ENCODE data around the gene ZNF44. TPM values are rescaled to one million over a fixed set of nuclear protein-coding genes. Genes with fewer than 3 reads are reported as not detected.

ZNF44 gene
- total RNA-seq, 1 experiment from 2014 or later: 3.6 TPM

DNA sequence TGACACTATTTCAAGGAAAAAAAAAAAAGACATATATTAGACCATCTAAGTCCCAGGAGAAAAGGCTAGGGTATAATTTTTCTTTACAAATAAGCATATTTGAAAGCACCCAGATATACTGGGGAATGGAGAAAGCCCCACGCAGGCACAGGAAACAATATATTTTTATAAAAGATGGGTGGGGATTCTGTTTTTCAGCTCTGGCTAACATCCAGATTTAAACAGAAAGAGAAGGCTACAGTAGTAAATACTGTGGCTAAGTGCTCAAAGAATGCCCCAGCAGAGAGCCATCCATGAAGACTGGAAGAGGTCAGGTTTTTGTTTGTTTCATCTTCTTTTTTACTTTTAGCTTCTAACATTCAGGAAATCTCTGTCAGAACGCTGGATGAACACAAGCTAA is 16.0 kb downstream of the ZNF44 start:
- no peak for DNase-seq (ENCODE audit: low read depth, low spot score)
- no peak for ATAC-seq
- Histone ChIP-seq H3K9ac (ENCODE audit: low read length) (no peak overlapping the region), H3K27me3 (ENCODE audit: insufficient read depth, low read length) (no peaks in the 10 kb centered on the region), H3K4me1 (ENCODE audit: control insufficient read depth in 1 of 2, insufficient read depth in 2 of 2, low read length in 2 of 2) (no peaks in the 10 kb centered on the region), H3K4me3 (replicated peaks in 1 of 2; ENCODE audit: low read depth in 1 of 2, low read length in 2 of 2) (no peak overlapping the region), H3K9me3 (ENCODE audit: control insufficient read depth in 1 of 2, insufficient read depth in 1 of 2, low read depth in 1 of 2, low read length in 2 of 2) (peaks cover 21 to 43% of the 10 kb centered on the region in 2 experiments; a peak in 3 of 4 replicates), H3K27ac (ENCODE audit: low read depth, low read length) (no peak overlapping the region), H2AFZ (ENCODE audit: low read depth, low read length, poor library complexity, severe bottlenecking) (no peak overlapping the region), H3K79me2 (ENCODE audit: insufficient read depth, low read length) (no peaks in the 10 kb centered on the region), H3K4me2 (ENCODE audit: low read length) (no peak overlapping the region), H4K20me1 (ENCODE audit: insufficient read depth) (no peaks in the 10 kb centered on the region), H3K9me2 (ENCODE audit: insufficient read depth) (no peaks in the 10 kb centered on the region), H3K36me3 (ENCODE audit: control insufficient read depth in 1 of 2, insufficient read depth in 2 of 2, low read length in 2 of 2) (peaks cover 0 to 5% of the 10 kb centered on the region in 2 experiments; a peak in 1 of 4 replicates)
- ChIA-PET CTCF (no interaction called here), POLR2A (no interaction called here), RAD21 (ENCODE audit: low non-redundant PET in 1 of 2, low total read pairs in 2 of 2, uncharacterized antibody in 2 of 2, unreplicated experiment in 2 of 2) (no interaction called here)
- intact Hi-C loops (cut with micrococcal nuclease): no loop called here
- BruUV-seq (replicated peaks): no TSS peak
- TF ChIP-seq, protein P1, sequence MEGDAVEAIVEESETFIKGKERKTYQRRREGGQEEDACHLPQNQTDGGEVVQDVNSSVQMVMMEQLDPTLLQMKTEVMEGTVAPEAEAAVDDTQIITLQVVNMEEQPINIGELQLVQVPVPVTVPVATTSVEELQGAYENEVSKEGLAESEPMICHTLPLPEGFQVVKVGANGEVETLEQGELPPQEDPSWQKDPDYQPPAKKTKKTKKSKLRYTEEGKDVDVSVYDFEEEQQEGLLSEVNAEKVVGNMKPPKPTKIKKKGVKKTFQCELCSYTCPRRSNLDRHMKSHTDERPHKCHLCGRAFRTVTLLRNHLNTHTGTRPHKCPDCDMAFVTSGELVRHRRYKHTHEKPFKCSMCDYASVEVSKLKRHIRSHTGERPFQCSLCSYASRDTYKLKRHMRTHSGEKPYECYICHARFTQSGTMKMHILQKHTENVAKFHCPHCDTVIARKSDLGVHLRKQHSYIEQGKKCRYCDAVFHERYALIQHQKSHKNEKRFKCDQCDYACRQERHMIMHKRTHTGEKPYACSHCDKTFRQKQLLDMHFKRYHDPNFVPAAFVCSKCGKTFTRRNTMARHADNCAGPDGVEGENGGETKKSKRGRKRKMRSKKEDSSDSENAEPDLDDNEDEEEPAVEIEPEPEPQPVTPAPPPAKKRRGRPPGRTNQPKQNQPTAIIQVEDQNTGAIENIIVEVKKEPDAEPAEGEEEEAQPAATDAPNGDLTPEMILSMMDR (IDR thresholded peaks at IDR 0.05 in 2 of 3, conservative IDR thresholded peaks at IDR 0.05 in 1 of 3; ENCODE audit: borderline replicate concordance in 1 of 3, insufficient read depth in 1 of 3, low read depth in 2 of 3, low read length in 2 of 3): no peak
- TF ChIP-seq YY1 (IDR thresholded peaks at IDR 0.05; ENCODE audit: extremely low read depth, insufficient replicate concordance, low read depth, low read length) (no peak), POLR2A (IDR thresholded peaks at IDR 0.05; ENCODE audit: borderline replicate concordance, extremely low read depth, insufficient read depth, insufficient read length) (no peak)

DNA sequence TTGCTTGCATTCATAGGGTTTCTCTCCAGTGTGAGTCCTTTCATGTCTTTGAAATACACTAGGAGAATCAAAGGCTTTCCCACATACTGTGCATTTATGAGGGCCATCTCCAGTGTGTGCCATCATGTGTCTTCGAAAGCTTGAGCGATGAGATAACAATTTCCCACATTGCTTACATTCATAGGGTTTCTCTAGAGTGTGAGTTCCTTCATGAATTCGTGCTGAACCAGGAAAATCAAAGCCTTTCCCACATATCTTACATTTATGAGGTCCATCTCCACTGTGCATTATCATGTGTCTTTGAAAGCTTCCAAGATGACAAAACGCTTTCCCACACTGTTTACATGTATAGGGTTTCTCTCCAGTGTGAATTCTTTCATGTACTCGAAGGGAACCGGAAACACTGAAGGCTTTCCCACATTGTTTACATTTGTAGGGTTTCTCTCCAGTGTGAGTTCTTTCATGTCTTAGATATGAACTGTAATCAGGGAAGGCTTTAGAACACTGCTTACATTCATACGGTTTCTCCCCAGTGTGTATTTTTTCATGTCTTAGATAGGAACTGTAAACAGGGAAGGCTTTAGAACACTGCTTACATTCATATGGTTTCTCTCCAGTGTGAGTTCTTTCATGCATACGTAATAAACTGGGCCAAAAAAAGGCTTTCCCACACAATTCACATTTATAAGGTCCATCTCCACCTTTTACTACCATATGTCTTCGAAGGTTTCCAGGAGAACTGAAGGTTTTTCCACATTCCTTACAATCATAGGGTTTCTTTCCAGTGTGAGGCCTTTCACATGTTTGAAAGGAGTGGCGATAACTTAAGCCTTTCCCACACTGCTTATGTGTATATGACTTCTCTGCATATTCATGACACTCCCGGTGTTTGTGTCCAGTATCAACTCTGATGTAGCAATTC is 21.4 kb downstream of the ZNF44 start:
- H3K4me3 ChIP-seq (replicated peaks in 1 of 2; ENCODE audit: low read depth in 1 of 2, low read length in 2 of 2): no peak overlapping the region
- H3K4me1 ChIP-seq (ENCODE audit: control insufficient read depth in 1 of 2, insufficient read depth in 2 of 2, low read length in 2 of 2): no peaks in the 10 kb centered on the region
- TF ChIP-seq CBX3 (IDR thresholded peaks at IDR 0.05; ENCODE audit: low read depth) (no peak), ZNF274 (IDR thresholded peaks at IDR 0.05; ENCODE audit: low read depth, low read length) (peak; percentile 38), CEBPB (IDR thresholded peaks at IDR 0.05; ENCODE audit: low read depth) (no peak), JUND (IDR thresholded peaks at IDR 0.05) (no peak), EZH2phosphoT487 (IDR thresholded peaks at IDR 0.05; ENCODE audit: borderline replicate concordance) (no peak)
- ATAC-seq: no peak
- no TSS peak for BruUV-seq (replicated peaks)
- POLR2A ChIA-PET: no interaction called here
- H3K36me3 ChIP-seq (ENCODE audit: control insufficient read depth in 1 of 2, insufficient read depth in 2 of 2, low read length in 2 of 2): peaks cover 0 to 15% of the 10 kb centered on the region in 2 experiments; a peak in 1 of 4 replicates
- H3K79me2 ChIP-seq (ENCODE audit: insufficient read depth, low read length): no peaks in the 10 kb centered on the region
- H3K27me3 ChIP-seq (ENCODE audit: insufficient read depth, low read length): no peaks in the 10 kb centered on the region
- no peak overlapping the region for H3K9ac ChIP-seq (ENCODE audit: low read length)
- DNase-seq (ENCODE audit: low read depth, low spot score): no peak
- H3K27ac ChIP-seq (ENCODE audit: low read depth, low read length): no peak overlapping the region
- RAD21 ChIA-PET (ENCODE audit: low non-redundant PET in 1 of 2, low total read pairs in 2 of 2, uncharacterized antibody in 2 of 2, unreplicated experiment in 2 of 2): no interaction called here
- peaks cover 40 to 44% of the 10 kb centered on the region in 2 experiments; a peak in 3 of 4 replicates for H3K9me3 ChIP-seq (ENCODE audit: control insufficient read depth in 1 of 2, insufficient read depth in 1 of 2, low read depth in 1 of 2, low read length in 2 of 2)
- CTCF ChIA-PET: no interaction called here
- no peaks in the 10 kb centered on the region for H4K20me1 ChIP-seq (ENCODE audit: insufficient read depth)
- H2AFZ ChIP-seq (ENCODE audit: low read depth, low read length, poor library complexity, severe bottlenecking): no peak overlapping the region
- no peak overlapping the region for H3K4me2 ChIP-seq (ENCODE audit: low read length)
- no peaks in the 10 kb centered on the region for H3K9me2 ChIP-seq (ENCODE audit: insufficient read depth)
- intact Hi-C loops (cut with micrococcal nuclease): no loop called here

Data from HCT116 (cell line).